ENCODE measurements around the gene ZFAND6.
"Not testable (repeated sequence)": the region's sequence is repeated elsewhere in the genome, so short reads cannot be mapped to it uniquely, and the experiment has no call there.

The ZFAND6 gene

GRCh38 chr15:80058851-80059785 is at the start of gene ZFAND6:
Gene ZFAND6 (plus strand): TSS chr15:80059676. CDS start chr15:80120345, 60,669 bp downstream.
- in situ Hi-C loops (cut with HindIII; ENCODE audit: low sequenced_read_pairs) = no loop called here

DNA sequence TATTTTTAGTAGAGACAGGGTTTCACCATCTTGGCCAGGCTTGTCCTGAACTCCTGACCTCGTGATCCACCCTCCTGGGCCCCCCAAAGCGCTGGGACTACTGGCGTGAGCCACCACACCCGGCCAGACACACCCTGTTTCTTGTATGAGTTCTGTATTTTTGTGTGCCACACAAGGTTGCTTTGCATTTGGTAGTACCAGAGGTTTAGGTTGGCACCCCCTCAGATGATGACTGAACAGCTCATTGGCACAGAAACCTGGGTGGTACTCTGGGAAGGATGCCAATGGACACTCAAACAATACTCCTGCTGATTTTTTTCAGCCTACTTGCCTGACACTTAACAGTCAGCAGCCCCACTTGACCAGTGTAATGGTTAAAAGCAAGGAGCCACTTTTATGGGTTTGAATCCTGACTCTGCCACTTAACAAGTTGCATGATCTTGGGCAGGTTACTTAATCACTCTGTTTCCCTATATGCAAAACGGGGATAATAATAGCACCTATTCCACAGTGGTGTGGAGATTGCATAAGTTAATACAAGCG is 49.3 kb upstream of the ZFAND6 start:
- in situ Hi-C loops (cut with HindIII; ENCODE audit: low sequenced_read_pairs) = no loop called here

DNA sequence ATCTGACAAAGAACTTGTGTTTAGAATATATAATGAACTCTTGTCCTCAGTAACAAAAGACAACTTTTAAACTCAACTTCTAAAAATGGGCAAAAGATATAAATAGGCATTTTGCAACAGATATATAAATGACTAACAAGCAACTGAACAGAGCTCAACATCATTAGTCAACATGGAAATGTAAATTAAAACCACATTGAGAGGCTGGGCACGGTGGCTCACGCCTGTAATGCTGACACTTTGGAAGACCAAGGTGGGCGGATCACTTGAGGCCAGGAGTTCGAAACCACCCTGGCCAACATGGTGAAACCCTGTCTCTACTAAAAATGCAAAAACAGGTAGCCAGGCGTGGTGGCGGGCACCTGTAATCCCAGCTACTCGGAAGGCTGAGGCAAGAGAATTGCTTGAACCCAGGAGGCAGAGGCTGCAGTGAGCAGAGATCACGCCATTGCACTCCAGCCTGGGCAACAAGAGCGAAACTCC is 48.4 kb upstream of the ZFAND6 start:
- in situ Hi-C loops (cut with HindIII; ENCODE audit: low sequenced_read_pairs) = not testable (repeated sequence)

DNA sequence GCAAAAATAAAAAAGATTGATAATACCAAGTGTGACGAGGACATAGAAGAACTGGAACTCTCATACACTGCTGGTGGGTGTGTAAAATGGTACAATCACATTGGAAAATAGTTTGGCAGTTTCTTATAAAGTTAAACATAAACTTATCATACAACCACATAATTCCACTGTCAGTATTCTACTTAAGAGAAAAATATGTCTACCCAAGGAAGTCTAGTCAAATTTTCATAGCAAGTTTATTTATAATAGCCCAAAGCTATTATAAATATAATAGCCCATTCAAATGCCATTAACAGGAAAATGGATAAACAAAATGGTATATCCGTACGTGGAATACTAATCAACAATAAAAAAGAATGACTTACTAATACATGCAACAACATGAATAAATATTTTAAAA is 47.9 kb upstream of the ZFAND6 start:
- in situ Hi-C loops (cut with HindIII; ENCODE audit: low sequenced_read_pairs) = no loop called here

DNA sequence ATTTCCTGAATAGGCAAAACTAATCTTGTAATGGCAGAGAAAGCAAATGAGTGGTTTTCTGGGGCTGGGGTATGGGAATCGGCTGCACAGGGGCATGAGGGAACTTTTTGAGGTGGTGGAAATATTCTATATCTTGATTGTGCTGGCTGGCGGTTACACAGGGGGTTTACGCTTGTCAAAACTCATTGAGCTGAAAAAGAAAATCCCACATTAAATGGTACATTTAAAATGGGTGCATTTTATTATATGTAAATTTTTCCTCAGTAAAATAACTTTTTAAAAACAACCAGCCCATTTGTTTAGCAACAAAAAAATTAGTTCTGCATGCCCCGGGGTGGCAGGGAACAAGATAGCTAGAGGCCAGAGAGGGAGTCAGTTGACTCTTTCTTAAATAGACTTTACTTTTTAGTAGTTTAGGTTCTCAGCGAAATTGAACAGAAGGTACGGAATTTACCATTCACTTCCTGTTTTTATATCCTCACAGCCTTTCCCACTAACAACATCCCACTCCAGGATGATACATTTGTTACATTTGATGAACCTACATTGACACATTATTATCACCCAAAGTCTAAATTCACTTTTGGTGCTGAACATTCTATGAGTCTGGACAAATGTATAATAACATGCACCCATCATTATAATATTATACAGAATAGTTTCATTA is 47.3 kb upstream of the ZFAND6 start:
- in situ Hi-C loops (cut with HindIII; ENCODE audit: low sequenced_read_pairs) = no loop called here

DNA sequence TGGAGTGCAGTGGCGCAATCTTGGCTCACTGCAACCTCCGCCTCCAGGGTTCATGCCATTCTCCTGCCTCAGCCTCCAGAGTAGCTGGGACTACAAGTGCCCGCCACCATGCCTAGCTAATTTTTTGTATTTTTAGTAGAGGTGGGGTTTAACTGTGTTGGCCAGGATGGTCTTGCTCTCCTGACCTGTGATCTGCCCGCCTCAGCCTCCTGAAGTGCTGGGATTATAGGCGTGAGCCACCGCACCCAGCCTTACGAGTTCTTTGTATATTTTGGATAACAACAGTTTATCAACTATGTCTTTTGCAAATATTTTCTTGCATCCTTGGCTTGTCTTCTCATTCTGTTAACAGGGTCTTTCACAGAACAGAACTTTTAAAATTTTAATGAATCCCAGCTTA is 45.3 kb upstream of the ZFAND6 start:
- in situ Hi-C loops (cut with HindIII; ENCODE audit: low sequenced_read_pairs) = not testable (repeated sequence)

DNA sequence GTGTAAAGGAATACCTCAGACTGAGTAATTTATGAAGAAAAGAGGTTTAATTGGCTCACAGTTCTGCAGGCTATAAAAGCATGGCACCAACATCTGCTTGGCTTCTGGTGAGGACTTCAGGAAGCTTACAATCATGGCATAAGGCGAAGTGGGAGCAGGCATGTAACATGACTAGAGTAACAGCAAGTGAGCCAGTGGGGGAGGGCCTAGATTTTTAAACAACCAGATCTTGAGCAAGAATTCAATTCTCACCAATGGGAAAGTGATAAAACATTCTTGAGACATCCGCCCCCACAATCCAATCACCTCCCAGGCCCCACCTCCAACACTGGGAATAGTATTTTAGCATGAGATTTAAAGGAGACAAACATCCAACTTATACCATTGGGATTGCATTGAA is 44.3 kb upstream of the ZFAND6 start:
- in situ Hi-C loops (cut with HindIII; ENCODE audit: low sequenced_read_pairs) = no loop called here

GRCh38 chr15:80016506-80016905 is 43.0 kb upstream of the ZFAND6 start:
- in situ Hi-C loops (cut with HindIII; ENCODE audit: low sequenced_read_pairs) = not testable (repeated sequence)

- in situ Hi-C loops (cut with HindIII; ENCODE audit: low sequenced_read_pairs) = not testable (repeated sequence)
These were observed 42.3 kb upstream of the ZFAND6 start for GRCh38 chr15:80017139-80017538.

GRCh38 chr15:80019168-80019745 is 40.2 kb upstream of the ZFAND6 start:
- in situ Hi-C loops (cut with HindIII; ENCODE audit: low sequenced_read_pairs) = no loop called here

DNA sequence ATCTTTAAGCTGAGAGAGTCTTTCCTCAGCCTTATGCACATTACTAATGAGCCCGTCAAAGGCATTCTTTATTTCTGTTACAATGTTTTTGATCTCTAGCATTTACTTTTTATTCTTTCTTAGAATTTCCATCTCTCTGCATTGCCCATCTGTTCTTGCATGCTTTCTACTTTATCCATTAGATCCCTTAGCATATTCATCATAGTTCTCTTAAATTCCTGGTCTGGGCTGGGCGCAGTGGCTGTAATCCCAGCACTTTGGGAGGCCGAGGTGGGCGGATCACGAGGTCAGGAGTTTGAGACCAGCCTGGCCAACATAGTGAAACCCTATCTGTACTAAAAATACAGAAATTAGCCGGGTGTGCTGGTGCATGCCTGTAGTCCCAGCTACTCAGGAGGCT is 39.3 kb upstream of the ZFAND6 start:
- in situ Hi-C loops (cut with HindIII; ENCODE audit: low sequenced_read_pairs) = not testable (repeated sequence)

DNA sequence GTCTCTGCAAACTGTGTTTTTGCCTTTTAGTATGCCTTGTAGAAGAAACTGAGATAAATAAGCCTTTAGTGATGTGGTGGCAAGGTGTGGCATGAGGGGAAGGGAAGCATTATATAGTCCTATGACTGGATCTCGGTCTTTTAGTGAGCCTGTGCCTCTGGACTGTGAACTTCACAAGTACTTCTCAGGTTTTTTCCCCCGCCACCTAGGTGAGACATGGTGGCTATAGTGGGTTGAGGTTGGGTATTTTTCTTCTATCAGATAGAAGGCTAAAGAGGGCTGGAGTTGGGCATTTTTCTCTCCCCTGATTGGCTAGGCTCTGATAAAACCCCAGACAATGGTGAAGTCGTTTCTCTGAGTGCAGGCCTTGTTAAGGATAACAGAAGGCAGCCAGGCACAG is 38.7 kb upstream of the ZFAND6 start:
- in situ Hi-C loops (cut with HindIII; ENCODE audit: low sequenced_read_pairs) = no loop called here

DNA sequence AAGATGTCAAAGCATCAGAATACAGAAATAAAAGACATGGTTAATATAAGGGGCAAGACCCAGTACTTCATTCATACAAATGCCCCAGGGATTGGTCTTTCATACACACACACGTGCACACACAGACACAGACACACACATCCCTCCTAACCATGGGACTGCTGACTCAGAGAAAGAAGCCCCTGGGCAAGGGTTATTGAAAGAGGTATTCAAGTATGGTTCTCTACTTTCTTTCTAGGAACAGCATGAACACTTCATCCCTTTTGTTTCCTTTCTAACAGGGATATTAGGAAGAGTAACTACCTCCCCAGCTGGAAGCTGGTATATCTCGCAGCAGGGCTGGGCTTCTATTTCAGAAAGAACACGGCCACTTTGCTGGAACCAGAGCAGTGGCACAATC is 33.2 kb upstream of the ZFAND6 start:
- in situ Hi-C loops (cut with HindIII; ENCODE audit: low sequenced_read_pairs) = no loop called here

- in situ Hi-C loops (cut with HindIII; ENCODE audit: low sequenced_read_pairs) = no loop called here
These were observed 32.7 kb upstream of the ZFAND6 start for GRCh38 chr15:80026754-80027153.

GRCh38 chr15:80028937-80029336 is 30.5 kb upstream of the ZFAND6 start:
- in situ Hi-C loops (cut with HindIII; ENCODE audit: low sequenced_read_pairs) = no loop called here

- in situ Hi-C loops (cut with HindIII; ENCODE audit: low sequenced_read_pairs) = no loop called here
These were observed 27.6 kb upstream of the ZFAND6 start for GRCh38 chr15:80031841-80032240.

- in situ Hi-C loops (cut with HindIII; ENCODE audit: low sequenced_read_pairs) = no loop called here
These were observed 24.8 kb upstream of the ZFAND6 start for GRCh38 chr15:80034629-80035028.

DNA sequence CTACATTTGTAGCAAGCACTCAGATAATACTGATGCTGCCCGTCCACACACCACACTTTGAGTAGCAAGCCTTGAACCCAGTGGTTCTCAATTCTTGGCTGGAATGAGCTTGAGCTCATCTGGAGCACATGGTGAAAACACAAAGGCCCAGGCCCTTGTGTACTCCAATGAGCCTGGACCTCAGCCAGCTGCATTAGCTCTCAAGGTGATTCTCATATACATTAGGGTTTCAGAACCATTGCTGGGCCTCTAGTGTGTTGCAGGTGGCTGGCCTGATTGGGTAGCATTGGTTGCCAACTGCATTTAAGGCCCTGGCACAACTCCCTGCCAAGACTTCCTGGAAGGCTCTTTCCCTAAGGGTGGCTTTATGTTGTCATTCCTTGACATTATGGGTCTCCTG is 23.4 kb upstream of the ZFAND6 start:
- in situ Hi-C loops (cut with HindIII; ENCODE audit: low sequenced_read_pairs) = no loop called here

- in situ Hi-C loops (cut with HindIII; ENCODE audit: low sequenced_read_pairs) = no loop called here
These were observed 17.8 kb upstream of the ZFAND6 start for GRCh38 chr15:80041494-80042253.

- in situ Hi-C loops (cut with HindIII; ENCODE audit: low sequenced_read_pairs) = no loop called here
These were observed 16.9 kb upstream of the ZFAND6 start for GRCh38 chr15:80042568-80042967.

- in situ Hi-C loops (cut with HindIII; ENCODE audit: low sequenced_read_pairs) = not testable (repeated sequence)
These were observed 14.3 kb upstream of the ZFAND6 start for GRCh38 chr15:80045219-80045618.
